NCI-H1092 (cell line): ENCODE data around the gene FARP1.
A peak's percentile ranks its signal among the peaks of the same experiment; 100 is the strongest.
"Not testable (repeated sequence)": the region's sequence is repeated elsewhere in the genome, so short reads cannot be mapped to it uniquely, and the experiment has no call there.

ENCODE experiments used
- DNase-seq: peaks from one replicate; lab custom pipeline; 2025; lab: John Stamatoyannopoulos, UW

The FARP1 gene

DNA sequence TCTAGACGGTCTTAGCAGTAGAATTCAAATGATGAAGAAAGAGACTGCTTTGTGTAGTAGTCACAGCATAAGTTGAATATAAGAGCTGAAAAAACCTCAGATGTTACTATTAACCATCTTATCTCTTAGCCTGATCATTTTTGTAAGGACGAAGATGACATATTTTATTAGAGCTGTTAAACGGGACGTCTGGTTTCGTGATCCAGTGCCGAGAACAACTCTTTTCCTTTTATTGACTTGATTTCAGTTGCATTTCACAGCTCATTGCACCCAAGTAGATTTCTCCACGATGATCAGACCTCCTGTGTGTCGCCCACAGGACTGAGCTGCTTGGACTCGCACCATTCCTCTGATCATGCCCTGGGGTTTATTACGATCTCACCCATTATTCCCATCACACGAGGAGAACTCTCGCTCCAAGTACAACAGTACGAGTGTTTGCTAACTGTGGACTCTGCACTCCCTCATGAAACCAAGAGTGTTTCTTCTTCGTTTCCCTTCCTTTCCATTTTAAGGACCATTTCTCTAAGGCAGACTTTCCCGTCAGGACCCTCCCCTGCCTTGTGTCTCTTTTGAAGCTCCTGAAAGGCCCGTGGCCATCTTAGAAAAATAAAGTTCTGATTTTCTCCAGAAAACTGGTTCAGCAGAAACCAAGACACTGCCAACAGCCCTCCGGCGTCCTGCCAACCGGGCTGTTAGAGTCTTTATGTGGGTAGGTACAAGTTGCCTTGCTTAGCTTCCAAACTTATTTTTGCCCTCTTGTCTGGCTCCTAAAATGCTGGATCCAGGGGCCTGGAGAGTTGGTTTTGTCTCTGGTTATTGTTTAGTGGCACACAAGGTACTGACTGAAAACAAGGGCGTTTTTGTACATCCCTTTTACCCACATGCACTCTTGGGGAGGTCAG lies 82.4 kb downstream of the FARP1 start:
- no peak for DNase-seq

DNA sequence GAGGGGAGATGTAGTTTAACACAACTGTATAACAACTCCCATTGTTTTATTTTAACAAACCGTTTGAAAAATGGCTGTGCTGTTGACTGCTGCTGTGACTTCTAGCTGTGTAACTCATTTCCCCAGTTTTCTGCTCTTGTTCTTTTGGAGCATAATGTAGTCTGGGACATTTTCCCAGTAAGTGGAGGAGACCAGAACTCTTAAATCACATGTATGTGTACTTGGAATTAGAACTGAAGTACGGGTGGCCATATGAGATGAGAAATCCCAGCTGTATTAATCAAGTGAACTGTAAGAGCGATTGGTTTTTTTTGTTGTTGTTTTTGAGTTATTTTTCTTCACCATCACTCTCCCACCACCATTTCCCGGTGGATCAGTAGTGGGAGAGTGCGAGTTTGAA lies 83.6 kb downstream of the FARP1 start:
- DNase-seq, result no peak

DNA sequence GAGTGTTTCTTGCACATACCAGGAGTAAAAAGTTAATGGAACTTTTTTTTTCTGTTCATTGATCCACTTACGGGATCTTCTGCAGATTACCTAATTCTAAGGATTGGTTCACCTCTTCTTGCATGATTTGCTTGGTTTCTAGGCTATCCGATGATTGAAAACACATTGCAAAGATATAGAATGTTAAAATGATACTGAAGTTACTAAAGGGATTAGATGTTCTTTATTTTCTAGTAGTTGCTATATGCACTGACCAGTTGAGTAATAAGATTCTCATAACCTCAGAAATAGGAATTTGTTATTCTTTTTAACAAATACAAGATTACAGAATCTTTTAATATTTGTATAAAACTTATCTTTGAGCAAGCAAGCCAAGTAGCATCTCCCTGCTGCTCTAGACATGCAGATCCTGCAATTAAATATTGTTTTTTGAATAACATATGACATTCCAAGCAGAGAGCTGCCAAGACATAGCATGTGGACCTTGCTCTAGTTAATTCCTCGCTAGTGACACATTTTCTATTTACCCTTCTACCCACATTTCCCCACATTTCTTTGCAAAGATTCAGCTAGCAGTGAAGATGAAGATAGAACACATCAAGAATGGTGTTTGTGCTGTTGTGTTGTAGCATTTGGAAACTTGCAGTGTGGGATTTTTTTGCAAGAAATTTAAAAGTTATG lies 85.9 kb downstream of the FARP1 start:
- DNase-seq, result no peak

DNA sequence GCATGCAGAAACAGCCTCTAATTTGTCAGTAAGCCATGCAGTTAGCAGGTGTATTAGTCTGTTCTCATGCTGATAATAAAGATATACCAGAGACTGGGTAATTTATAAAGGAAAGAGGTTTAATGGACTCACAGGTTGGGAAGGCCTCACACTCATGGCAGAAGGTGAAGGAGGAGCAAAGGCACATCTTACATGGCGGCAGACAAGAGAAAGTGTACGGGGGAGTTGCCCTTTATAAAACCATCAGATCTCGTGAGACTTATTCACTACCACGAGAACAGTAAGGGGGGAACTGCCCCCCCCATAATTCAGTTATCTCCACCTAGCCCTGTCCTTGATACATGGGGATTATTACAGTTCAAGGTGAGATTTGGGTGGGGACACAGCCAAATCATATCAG lies 87.9 kb downstream of the FARP1 start:
- not testable (repeated sequence) for DNase-seq

DNA sequence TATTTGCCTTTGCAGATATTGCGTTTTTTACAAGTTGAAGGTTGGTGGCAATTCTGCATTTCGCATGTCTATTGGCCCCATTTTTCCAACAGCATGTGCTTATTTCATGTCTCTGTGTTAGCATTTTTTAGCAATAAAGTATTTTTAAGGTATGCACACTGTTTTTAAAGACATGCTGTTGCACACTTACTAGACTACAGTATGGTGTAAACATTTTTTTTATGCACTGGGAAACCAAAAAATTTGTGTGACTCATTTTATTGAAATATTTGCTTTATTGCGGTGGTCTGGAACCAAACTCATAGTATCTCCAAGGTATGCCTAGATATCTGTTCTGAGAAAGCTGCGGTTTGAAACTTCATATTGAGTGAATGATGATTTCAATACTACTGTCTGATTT lies 89.6 kb downstream of the FARP1 start:
- DNase-seq, result no peak

DNA sequence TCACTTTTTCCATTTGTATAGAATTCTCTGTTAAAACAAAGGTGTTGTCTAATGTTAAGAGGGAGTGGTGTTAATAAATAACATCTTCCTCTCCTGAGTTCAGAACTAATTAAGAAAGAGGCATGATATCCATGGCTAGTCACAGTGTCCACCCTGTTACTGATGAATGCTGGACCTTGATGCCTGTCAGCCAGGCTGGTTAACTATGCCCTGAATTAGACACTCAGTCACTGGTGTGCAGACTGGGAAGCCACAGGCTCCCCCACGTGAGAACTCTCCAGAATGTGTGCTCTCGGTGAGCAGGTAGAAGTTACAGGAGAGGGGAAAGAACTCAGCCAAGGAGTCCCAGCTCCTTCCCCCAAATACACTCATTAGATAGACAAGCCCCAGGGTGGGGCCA lies 90.2 kb downstream of the FARP1 start:
- no peak for DNase-seq

DNA sequence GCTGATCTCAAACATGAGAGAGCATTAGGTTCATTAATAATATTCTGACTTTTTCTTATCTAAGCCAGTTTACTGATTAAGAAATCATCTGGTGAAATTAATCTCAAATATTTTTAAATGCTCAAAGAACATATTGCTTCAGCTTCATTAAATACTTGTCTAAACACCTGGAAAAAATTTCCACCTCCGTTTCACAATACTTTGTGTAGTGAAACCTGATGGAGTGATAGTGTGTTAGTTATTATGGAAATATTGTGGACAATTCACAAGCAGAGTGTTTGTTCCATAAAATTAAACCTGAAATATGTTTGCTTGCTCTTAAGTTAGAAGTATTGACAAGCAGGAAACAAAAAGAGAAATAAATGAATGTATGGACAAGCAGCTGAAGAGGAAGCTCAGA lies 91.5 kb downstream of the FARP1 start:
- DNase-seq, result no peak

DNA sequence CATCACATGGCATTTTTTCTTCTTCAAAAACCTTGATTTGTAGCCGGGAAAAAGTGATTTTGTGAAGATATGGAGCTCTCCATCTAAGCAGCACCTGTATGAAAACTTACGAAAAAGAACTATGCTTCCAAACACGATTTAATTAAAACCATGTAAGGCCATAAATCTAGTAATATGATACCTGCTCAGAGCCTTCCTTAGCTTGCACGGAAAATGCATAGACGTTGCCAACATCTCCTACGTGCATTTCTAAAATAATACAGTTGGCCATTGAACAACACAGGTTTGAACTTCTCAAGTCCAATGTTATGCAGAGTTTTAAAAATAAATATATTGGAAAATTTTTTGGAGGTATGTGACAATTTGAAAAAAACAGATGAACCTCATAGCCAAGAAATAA lies 93.3 kb downstream of the FARP1 start:
- DNase-seq, result no peak

DNA sequence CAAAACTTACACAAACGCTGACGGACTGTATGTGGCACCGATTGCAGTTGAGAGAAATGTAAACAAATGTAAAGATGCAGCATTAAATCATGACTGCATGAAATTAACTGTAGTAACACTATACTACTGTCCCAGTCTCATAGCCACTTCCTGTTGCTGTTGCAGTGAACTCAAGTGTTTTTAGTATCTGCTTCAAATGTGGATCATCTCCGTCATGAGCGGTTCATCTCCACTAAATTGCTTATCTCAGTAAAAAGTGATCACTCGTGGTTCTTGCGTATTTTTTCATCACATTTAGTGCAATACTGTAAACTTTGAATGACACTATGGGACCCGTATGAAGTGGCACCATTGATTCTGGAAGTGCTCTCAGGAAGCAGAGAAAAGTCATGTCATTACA lies 94.4 kb downstream of the FARP1 start:
- no peak for DNase-seq

DNA sequence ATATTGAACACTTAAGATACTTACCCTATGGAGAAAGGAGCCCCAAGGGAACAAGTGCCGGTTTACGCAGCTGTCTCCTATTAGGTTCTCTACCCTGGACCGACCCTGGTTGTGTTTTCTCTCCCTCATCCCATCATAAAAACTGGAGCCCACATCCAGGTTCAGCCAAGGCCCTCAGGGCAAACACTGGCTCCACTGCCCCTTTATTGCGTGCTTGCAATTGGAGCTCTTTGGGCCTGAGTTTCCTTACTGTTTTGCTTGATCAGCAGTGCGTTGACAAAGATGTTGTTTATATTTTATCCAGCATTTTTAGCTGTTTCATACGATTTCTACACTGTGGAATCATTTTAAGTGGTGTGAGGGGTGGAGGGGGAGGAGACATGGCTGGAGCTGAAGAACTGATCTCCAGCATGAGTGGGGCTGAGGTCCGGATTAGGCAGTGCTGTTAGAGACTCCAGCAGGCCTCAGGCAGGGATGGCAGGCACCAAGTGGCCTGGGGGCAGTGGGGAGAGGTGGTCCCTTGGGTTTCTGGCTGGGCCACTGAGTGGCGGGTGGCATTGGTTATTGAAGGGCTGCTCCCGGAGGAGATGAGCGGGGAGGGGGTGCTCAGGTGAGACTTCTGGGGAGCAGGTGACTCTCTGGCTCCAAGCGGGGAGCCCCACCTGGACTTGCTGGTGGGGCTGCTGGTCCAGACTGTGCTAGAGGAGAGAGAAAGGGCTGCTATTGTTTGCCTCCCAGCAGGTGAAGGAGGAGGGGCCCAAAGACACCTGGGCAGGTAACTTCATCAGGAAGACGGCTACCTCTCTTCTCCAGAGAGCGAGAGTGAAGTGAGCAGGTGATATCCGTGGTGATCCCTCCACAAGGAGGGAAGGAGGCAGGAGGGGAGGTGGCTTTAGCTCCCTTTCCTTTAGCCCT lies 96.5 kb downstream of the FARP1 start:
- peak; percentile 78 for DNase-seq

DNA sequence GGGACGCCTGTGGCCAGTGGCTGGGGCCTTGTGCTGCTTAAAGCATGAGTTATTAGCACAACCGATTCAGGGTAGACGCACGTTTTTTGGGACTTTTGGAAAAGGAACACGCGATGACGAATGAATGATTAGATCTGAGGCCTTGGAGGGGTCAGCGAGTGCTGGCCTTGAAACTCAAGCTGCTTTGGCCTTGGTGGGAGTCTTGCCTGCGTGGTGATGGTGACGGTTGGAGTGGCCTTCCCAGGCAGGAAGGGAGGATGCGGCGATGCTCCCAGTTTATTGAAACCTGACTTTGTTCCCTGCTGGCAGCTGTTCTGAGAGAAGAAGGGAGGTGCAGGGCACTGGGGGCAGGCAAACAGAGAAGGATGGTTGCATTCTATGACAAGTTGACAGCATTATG lies 97.2 kb downstream of the FARP1 start:
- DNase-seq, result no peak

DNA sequence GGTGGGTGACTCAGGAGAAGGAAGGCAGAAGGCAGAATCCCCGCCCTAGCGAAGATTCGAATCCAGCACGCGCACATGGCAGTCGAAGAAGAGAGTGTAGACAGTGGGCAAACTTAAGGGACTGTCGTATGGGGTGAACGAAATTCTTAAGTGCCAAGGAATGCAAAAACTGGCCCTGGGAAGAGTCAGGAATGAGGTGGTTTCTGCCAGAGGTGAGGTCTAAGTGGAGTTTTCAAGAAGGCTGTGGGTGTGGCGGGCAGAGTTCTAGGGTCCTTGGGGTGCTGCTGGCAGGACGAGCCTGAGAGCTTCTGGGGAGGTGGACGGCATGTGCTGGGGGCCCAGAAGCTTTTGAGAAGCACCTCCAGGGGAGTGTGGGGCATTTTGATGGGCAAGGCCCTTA lies 98.1 kb downstream of the FARP1 start:
- no peak for DNase-seq

DNA sequence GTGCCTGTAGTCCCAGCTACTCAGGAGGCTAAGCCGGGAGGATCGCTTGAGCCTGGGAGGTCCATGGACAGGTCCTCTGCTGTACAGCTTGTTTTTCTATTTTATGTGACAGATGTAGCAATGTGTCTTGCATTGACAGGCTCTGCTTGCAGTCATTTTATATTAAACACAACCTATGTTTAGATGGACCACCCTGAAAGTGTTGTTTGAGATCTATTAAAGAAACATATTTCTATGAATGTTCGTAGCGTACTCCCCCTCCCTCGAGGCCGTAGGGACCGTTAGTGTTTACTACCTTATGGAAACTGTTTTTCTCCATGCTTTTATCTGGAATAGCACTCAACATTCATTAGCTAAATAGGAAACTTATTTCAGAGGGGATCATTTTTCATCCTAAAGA lies 99.1 kb downstream of the FARP1 start:
- DNase-seq, result no peak

DNA sequence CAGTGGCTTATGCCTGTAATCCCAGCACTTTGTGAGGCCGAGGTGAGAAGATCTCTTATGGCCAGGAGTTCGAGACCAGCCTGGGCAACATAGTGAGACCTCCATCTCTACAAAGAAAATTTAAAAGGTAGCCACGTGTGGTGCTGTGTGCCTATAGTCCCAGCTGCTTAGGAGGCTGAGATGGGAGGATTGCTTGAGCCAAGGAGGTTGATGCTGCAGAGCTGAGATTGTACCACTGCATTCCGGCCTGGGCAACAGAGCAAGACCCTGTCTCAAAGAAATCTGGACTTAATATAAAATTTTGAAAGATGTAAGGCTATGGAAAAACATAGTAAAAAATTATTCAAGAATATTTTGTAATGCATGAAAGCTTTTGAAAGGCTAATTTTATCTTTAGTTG lies 99.5 kb downstream of the FARP1 start:
- DNase-seq, result no peak

DNA sequence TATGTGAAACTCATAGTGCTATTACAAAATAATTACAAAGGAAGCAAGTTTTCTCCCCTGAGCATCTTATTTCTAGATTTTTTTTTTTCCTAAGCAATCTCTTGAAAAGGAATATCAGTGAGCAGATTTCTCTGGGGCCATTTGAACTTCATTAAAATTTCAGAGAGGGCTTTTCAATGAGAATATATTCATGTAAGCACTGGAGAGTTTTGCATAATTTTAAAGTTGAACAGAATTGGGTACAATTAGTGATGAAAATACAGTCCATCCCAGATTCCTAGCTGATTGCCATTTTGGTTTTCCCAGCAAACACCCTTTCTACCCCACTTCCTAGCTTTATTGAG lies 101.0 kb downstream of the FARP1 start:
- no peak for DNase-seq

DNA sequence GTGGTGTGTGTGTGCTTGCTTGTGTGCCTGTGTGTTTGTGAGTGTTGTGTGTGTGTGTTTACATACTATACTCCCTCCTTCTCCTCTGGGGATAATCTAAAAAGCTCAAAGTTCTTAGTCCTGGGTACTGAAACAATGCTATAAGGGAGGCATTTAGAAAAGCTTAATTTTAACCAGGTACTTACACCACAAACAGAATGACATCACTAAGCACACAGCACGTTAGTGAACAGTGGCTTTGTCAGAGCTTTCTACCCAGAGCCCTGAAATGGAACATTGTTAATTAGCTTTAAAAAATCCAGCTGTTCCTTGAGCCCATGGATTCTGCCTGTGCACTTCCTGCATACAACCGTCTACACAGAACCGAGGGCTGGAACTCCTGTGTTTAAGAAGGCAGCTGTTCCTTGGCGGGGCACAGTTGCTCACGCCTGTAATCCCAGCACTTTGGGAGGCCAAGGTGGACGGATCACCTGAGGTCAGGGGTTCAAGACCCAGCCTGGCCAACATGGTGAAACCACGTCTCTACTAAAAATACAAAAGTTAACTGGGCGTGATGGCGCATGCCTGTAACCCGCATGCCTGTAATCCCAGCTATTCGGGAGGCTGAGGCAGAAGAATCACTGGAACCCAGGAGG lies 103.8 kb downstream of the FARP1 start:
- no peak for DNase-seq

DNA sequence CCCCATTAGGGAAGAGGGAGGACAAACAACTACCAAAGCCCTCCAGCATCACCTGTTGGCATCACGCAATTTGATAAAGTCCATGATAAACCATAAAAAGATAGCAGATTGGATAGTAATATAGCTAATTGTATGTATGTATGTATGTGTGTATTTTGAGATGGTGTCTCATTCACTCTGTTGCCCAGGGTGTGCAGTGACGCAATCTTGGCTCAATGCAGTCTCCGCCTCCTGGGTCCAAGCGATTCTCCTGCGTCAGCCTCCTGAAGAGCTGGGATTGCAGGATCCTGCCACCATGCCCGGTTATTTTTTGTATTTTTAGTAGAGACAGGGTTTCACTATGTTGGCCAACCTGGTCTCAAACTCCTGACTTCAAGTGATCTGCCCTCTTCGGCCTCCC lies 108.8 kb downstream of the FARP1 start:
- no peak for DNase-seq

DNA sequence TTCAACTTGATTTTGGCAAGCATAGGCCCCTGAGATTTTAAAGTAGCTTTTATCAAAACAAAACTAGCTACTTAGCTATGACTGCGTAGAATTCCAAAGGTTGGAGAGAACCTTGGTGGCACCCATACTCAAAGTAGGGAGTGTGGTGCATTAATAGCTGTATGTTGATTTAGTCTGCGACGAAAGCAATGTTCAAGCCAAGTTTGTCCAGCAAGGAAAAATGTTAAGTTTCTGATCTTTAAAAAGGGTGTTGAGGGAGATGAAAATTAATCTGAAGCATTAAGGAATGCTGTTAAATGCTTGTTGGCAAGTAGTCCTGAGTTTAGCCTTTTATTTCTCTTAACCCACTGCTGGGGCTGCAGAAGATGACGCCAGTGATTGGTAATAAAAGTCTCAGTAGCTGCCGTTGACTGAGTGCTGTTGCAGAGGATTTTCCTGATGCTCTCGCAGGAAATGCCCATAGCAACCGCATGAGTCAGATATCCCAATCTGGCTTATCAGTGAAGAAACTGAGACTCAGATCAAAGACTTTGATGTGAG lies 110.1 kb downstream of the FARP1 start:
- DNase-seq, result no peak

DNA sequence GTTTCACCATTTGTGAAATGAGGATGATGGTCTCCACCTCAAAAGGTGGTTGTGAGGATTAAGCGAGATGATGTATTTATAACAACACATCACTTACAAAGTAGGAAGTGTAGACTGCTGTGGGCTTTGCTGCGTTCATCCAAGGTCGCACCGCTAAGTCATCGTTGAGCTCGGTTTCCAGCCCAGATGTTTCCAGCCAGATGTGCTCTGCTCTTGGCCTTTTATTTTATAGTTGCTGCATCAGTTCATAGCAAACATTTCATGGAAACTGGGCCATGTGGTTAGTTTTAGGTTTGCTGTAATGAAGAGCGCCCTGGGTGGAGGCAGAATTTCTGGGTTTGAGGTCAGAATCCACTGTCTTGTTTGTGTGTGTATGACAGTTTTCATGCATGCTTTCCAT lies 110.6 kb downstream of the FARP1 start:
- DNase-seq, result no peak

DNA sequence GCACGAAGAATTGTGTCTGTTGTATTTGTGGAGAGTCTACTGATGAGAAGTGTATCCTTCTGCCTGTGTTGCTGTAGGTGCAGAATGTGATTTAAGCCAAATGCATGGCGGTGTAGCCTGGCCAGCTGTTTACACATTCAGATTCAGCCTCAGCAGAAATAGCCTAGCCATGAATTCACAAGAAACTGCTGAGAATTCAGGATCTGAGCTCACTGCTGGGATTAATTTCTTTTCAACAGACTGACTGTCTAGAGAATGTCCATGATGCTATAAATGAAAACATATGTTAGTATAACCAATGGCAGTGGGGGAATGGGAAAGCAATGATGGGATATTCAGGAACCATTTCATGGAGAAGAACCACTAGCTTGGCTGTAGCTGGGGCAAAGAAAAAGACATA lies 111.6 kb downstream of the FARP1 start:
- DNase-seq, result no peak

DNA sequence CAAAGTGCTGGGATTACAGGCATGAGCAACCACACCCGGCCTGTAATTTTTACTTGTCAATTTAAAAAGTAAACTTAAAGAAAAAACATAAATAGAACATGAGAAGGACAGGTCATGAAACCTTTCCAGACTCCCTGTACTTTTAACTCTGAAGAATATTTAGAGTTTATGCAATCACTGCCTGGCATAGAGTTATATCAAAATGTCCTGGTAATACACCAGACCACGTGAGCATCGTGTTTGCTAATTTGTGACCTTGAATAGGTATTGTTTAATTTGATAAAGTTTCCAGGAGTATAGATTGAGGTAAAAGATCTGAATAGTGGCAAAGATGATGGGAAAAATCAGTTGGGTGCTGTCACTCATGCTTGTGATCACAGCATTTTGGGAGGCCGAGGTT lies 115.3 kb downstream of the FARP1 start:
- no peak for DNase-seq
